DMS53 (cell line): ENCODE data around the gene MLLT10.

Experiments
- DNase-seq: peaks from one replicate; lab custom pipeline; 2025; lab: John Stamatoyannopoulos, UW

MLLT10 gene

GRCh38 chr10:21501091-21501490 is 32.9 kb upstream of the MLLT10 start:
- DNase-seq = no peak

DNA sequence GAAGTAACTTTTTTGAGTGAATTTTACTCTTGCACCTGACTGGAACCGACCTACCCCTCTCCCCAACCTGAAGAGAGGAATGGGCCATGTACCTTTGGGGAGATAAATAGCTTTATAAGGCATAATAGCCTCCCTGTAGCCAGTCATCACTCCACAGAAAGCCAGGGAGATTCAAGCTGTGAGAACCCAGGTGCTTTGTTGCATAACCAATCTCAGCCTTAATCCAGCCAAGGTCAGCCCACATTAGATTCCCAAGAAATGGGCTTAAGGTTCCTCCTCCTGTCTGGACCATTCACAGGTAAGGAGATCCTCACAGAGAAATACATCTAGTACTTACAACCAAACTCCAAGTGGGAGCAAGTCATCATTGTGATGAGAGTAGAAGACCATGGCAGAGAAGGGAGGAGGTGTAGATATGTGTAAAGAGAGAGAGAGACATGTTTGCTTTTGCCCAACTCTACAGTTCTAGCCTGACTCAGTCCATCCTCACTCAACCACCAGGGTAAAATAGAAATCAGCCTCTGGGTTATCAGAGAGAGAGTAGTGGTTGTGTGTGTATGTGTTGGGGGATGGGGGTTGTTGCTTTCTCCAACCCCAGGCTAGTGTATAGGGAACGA is 32.2 kb upstream of the MLLT10 start:
- DNase-seq = no peak

DNA sequence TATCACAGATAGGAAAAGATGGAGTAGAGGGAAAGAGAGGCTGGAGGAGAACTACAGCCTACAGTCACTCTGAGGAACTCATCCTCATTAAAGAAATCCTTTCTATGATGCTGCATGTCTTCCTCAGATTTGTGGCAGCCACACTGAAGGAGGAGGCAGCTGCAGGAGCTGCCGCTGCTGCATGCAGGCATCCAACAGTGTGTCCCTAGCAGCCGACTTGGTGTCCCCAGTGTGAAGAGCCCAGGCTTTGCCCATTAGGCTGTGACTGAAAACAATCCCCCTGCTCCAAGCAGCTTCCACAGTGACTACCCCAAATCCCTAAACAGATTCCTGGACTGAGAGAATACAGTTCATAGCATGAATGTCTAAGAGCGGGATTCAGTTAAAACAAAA is 31.7 kb upstream of the MLLT10 start:
- DNase-seq = no peak

DNA sequence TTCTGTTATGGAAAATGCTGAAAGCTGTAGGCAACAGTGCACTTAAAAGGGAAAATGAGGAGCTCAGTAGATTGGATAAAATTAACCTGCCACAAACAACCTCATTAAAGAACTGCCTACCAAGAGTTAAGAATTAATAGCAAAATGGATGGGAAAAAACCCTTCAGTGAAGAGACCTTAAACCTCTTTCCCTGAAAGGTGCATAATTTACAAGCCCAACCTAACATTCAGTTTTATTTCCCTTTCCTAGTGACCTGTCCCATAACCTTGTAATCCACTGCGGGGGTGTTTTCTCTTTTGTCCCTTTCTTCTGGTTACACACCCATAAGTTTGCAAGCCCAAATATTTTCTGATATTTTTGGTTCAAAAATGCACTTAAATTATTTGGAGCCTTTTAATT is 30.5 kb upstream of the MLLT10 start:
- DNase-seq = no peak

DNA sequence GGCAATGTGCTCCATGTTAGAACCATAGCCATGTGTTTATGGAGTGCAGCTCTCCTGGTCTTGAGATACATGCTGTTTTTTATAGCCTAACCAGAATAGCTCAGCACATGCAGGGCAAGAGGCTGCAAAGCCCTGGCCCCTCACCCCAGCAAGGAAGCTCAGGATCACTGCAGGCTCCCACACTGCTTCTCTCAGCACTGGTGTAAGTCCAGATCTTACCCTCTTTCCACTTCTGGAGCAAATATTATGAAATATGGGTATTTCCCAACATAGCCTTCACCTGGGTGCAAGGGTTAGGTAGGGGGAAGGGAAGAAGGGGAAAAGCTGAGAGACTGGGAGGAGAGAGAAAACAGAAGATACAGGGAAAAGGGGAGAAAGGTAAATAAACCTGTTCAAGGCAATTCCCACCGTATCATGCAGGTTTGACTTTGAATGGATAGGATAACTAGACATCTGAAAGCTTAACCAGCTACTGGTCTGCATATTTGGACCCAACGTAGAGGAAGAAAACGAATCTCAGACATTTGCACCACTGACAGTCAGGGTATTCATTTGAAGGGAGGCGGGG is 28.2 kb upstream of the MLLT10 start:
- DNase-seq = no peak

GRCh38 chr10:21506351-21506750 is 27.7 kb upstream of the MLLT10 start:
- no peak for DNase-seq

DNA sequence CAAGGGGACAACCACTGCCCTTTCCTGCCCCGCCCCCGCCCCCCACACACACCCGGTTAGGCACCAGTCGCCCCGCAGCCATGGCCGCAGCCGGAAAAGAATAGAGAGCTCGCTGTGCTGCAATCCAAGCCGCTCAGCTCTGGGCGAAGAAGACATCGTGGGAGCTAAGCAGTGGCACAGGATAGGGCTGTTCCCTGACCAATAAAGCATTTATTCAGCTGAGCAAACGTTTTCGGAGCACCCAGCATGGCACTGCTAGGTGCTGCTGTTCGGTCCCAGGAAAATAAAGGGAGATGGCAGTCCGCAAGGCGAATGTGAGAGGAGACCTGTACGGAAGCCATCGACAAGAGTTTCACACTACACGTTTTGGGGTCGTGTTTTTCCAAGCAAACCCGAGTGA is 26.9 kb upstream of the MLLT10 start:
- DNase-seq = no peak

- no peak for DNase-seq
Observed at GRCh38 chr10:21508706-21509331, 25.2 kb upstream of the MLLT10 start.

GRCh38 chr10:21509341-21510240 is 24.4 kb upstream of the MLLT10 start:
- DNase-seq = no peak

- DNase-seq = no peak
Observed at GRCh38 chr10:21510241-21511094, 23.6 kb upstream of the MLLT10 start.

GRCh38 chr10:21511095-21511570 is 22.9 kb upstream of the MLLT10 start:
- DNase-seq = no peak

DNA sequence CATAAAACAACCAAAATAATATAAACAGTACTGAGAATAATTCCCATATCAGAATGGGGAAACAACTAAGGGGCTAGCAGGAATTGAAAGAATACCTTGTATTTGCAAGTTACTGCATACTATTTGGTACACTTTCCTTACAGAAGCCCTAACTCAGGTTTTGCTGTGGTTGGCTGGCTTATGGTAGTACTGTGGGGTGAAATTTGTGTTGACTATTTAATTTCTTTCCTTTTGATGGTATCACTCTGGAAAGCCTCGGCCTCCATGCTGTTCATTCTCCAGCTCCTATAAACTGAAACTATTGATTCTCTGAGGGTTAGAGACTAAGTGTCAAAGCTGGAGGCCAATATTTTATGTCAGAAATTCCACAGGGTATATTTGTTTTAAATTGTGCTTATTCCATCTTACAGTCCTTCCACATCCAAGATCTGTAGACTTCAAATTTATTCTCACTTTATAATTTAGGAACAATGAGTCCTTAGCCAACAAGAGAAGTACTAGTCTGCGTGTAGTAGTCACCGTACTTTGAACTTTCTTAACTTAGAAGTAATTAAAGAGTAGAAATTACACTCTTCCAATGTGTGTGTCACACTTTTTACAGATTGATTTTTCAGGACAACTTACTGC is 22.0 kb upstream of the MLLT10 start:
- DNase-seq = no peak

- no peak for DNase-seq
Observed at GRCh38 chr10:21512573-21513404, 21.2 kb upstream of the MLLT10 start.

DNA sequence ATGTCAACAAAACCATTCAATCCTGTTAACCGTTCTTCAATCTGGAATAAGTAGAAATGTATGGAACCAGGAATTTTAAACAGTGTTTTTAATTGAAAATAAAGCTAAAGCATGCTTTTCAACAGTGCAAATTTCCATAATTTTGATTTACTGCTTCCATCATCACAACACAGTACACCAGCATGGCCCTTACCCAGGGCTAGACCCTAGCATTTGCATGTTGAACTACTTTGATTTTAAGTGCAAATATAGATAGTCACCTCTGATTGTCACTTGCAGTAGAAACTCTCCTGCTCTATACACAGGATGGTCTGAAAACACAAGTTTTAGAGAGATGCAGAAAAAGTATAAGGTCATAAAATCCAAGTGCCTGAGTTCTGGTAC is 20.6 kb upstream of the MLLT10 start:
- DNase-seq = no peak

DNA sequence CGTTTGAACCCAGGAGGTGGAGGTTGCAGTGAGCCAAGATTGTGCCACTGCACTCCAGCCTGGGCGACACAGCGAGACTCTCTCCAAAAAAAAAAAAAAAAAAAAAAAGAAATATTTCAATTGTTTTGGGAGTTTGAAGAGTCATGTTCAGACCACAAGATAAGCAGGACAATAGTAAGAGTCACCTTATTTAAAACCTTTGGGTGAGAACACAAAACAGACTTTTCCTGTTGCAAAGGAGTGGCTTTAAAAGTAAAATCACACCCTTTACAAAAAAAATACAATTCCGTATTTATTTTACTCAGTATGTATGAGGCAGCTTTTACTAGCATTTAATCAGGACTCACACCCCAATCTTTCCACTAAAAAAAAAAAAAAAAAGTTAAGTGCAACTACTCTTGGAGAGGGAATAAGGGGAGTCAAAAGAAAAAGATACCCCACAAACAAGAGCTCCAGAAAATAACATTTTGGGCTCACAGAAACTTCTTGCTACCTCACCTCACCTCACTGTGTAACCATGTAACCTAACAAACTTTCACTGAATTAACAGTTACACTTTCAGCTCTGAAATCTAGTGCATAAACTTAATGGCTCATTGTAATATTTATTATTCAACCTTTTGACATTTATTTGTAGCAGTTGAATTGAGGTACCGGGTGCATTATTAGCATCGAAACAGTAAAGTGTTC is 19.8 kb upstream of the MLLT10 start:
- DNase-seq = no peak

GRCh38 chr10:21514818-21515351 is 19.1 kb upstream of the MLLT10 start:
- no peak for DNase-seq

GRCh38 chr10:21515361-21516241 is 18.4 kb upstream of the MLLT10 start:
- no peak for DNase-seq
